ENCODE results near the gene ACOT11.

DNA sequence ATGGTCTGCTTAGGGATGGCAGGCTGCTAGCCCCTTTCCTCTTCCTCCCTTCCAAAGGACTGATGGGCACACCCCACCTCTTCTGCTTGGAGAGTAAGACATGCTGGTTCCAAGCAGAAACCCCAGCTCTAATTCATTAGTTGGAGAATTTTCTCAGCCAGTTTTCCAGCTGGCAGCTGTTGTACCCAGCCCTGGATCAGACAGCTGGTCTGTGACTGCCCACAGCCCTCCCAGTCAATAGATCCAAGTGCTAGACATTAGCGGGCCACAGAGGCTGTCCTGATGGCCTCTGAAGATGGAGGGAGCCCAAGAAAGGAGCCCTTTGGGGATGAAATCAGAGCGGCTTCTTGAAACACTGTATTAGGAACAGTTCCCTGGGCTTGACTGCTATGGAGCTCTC is 35.8 kb downstream of the ACOT11 start:
- TF ChIP-seq CSDC2 (CRISPR knock-in tag; IDR thresholded peaks at IDR 0.05) (no peak), RARB (CRISPR knock-in tag; IDR thresholded peaks at IDR 0.05) (no peak), PATZ1 (CRISPR knock-in tag; IDR thresholded peaks at IDR 0.05; ENCODE audit: borderline replicate concordance) (no peak), ARNTL (CRISPR knock-in tag; IDR thresholded peaks at IDR 0.05; ENCODE audit: borderline replicate concordance, low read depth) (no peak), ZNF565 (CRISPR knock-in tag; conservative IDR thresholded peaks at IDR 0.05; ENCODE audit: low read depth) (no peak), ZFP30 (CRISPR knock-in tag; IDR thresholded peaks at IDR 0.05) (no peak), ZNF8 (CRISPR knock-in tag; IDR thresholded peaks at IDR 0.05) (no peak)
